ENCODE data around the gene DPAGT1. TPM values are rescaled to one million over a fixed set of nuclear protein-coding genes. Genes with fewer than 3 reads are reported as not detected.
A peak's percentile ranks its signal among the peaks of the same experiment; 100 is the strongest.

DPAGT1 gene
- total RNA-seq, 2 experiments from 2014 or later = 52.2 to 53.1 TPM

DNA sequence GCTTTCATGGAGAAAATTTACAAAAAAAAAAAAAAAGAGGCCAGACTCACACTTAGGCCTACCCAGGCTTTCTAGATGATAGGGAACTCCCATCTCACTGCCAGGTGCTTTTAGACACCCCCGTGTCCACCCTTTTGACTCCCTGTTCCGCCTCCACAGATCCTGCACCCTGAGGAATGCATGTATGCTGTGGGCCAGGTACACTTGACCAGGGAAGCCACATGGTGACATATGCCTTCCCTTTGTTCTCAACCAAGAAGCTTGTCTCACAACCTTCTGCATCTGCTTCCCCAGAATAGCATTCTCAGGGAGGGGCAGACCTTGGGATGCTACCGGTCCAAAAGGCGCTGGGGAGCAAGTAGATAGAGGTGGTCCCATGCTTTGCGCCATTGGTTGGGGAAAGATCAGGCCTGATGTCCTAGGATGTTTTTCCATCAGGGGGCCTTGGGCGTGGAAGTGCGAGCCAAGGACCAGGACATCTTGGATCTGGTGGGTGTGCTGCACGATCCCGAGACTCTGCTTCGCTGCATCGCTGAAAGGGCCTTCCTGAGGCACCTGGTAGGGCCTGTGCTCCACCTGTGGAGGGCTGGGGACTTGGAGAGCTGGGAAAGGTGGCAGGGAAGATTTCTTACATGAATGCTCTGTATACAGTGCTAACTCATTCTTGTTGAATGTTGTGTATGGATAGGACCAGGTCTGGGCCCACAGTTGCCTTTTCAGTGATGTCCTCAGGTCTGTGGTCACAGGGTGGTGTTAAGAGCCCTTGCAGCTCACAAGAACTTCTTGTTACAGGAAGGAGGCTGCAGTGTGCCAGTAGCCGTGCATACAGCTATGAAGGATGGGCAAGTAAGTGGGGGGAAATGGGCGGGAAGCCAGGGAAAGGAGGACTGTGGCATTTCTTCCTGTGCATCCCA, 9.4 kb downstream of the DPAGT1 start:
- intact Hi-C loops (cut with micrococcal nuclease) = no loop called here
- DNase-seq = no peak
- peak overlapping the region; percentile 92 for H3K4me3 Mint-ChIP-seq
- no peaks in the 10 kb centered on the region for H3K27me3 Mint-ChIP-seq (ENCODE audit: low read depth)
- H3K4me1 Mint-ChIP-seq (ENCODE audit: low read depth) = peaks cover 32% of the 10 kb centered on the region
- H3K36me3 Mint-ChIP-seq (ENCODE audit: low read depth) = peaks cover 44% of the 10 kb centered on the region
- H3K9me3 Mint-ChIP-seq = no peaks in the 10 kb centered on the region
- H3K27ac Mint-ChIP-seq = peak overlapping the region; percentile 44
- CTCF ChIA-PET = interaction anchor here (1.1 to 1.5 kb wide), 2 partner anchors 11 to 25 kb away, joined by 3 to 4 read pairs; no protein-coding TSS in a partner anchor

DNA sequence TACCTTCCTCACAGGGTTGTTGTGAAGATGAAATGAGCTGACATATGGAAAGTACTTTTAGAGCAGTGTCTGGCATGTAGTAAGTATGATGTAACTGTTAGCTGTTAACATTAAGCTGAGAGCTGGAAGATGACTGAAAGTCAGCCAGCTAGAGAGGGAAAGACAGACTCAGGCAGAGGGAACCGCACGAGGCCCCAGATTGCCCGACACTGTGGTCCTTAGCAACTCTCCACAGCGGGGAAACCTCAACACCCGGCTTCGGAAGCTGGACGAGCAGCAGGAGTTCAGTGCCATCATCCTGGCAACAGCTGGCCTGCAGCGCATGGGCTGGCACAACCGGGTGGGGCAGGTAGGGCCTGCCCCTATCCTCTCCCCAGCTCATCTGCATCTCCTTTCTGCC, 10.5 kb downstream of the DPAGT1 start:
- Mint-ChIP-seq H3K27me3 (ENCODE audit: low read depth) (no peaks in the 10 kb centered on the region), H3K27ac (no peak overlapping the region), H3K4me3 (no peak overlapping the region), H3K36me3 (ENCODE audit: low read depth) (peaks cover 38% of the 10 kb centered on the region), H3K4me1 (ENCODE audit: low read depth) (peaks cover 31% of the 10 kb centered on the region), H3K9me3 (no peaks in the 10 kb centered on the region)
- CTCF ChIA-PET = interaction anchor here (0.6 to 1.5 kb wide), 6 partner anchors 9 to 175 kb away, joined by 3 to 4 read pairs (median 3); no protein-coding TSS in a partner anchor
- DNase-seq = no peak
- intact Hi-C loops (cut with micrococcal nuclease) = no loop called here

DNA sequence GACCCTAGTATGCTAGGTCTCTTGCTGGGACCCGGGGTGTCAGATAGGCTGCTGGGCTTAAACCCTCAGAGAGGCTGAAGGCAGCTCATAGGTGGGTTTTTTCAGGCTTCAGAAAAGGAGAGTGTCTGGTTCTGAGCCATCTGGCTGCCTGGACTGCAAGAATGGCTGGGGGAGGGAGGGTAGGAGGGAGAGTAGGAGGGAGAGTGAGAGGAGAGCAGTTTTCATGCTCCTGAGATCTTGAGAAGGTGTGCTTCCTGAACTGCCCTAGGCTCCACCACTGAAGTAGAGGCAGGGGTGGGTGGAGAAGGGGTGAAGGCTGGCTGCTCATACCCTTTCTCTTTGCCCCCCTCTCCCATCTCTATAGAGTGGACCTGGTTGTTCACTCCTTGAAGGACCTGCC, 12.3 kb downstream of the DPAGT1 start:
- CTCF ChIA-PET = no interaction called here
- peaks cover 27% of the 10 kb centered on the region for H3K36me3 Mint-ChIP-seq (ENCODE audit: low read depth)
- no peak for DNase-seq
- no peaks in the 10 kb centered on the region for H3K9me3 Mint-ChIP-seq
- H3K27ac Mint-ChIP-seq = no peak overlapping the region
- no peak overlapping the region for H3K4me3 Mint-ChIP-seq
- intact Hi-C loops (cut with micrococcal nuclease) = no loop called here
- peaks cover 40% of the 10 kb centered on the region for H3K4me1 Mint-ChIP-seq (ENCODE audit: low read depth)
- H3K27me3 Mint-ChIP-seq (ENCODE audit: low read depth) = no peaks in the 10 kb centered on the region

DNA sequence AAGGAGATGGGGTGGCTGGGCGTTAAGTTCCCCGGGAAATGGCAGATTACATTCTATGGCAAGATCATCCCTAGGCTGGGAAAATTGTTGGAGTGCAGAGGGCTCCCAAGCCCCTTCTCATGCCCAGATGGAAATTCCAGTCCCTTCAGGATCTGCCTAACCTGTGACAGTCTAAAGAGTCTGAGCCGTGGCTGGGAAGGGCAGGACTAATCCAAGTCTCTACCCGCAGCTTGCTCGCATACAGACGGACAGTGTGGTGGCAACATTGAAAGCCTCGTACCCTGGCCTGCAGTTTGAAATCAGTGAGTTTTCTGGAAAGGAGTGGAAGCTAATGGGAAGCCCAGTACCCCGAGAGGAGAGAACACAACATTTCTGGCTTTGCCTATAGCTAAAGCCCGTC, 13.2 kb downstream of the DPAGT1 start:
- no peaks in the 10 kb centered on the region for H3K27me3 Mint-ChIP-seq (ENCODE audit: low read depth)
- DNase-seq = no peak
- intact Hi-C loops (cut with micrococcal nuclease) = no loop called here
- peaks cover 40% of the 10 kb centered on the region for H3K4me1 Mint-ChIP-seq (ENCODE audit: low read depth)
- H3K9me3 Mint-ChIP-seq = no peaks in the 10 kb centered on the region
- H3K36me3 Mint-ChIP-seq (ENCODE audit: low read depth) = peaks cover 18% of the 10 kb centered on the region
- no peak overlapping the region for H3K27ac Mint-ChIP-seq
- CTCF ChIA-PET = no interaction called here
- no peak overlapping the region for H3K4me3 Mint-ChIP-seq

DNA sequence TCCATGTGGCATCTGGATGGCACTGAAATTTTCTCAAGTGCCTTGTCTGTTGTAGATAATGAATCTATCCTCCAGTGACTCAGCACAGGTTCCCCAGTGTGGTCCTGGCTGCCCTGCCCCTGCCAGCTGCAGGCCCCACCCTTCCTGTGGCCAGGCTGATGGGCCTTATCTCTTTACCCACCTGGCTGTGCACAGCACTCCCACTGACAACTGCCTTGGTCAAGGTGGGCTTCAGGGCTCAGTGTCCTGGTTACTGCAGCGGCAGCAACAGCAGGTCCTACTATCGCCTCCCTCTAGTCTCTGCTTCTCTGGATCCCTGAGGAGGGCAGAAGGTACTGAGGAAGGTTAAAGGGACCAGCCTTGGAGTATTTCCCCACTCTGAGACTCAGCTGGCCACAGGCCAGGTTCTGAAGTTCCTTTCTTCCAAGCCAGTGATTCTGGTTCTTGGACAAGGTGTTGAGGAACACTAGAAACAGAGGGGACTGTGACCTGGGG, 13.9 kb downstream of the DPAGT1 start:
- Mint-ChIP-seq H3K36me3 (ENCODE audit: low read depth) (peaks cover 12% of the 10 kb centered on the region), H3K4me3 (no peak overlapping the region), H3K27ac (no peak overlapping the region), H3K4me1 (ENCODE audit: low read depth) (peaks cover 36% of the 10 kb centered on the region), H3K9me3 (no peaks in the 10 kb centered on the region), H3K27me3 (ENCODE audit: low read depth) (no peaks in the 10 kb centered on the region)
- CTCF ChIA-PET = no interaction called here
- no peak for DNase-seq
- intact Hi-C loops (cut with micrococcal nuclease) = no loop called here

DNA sequence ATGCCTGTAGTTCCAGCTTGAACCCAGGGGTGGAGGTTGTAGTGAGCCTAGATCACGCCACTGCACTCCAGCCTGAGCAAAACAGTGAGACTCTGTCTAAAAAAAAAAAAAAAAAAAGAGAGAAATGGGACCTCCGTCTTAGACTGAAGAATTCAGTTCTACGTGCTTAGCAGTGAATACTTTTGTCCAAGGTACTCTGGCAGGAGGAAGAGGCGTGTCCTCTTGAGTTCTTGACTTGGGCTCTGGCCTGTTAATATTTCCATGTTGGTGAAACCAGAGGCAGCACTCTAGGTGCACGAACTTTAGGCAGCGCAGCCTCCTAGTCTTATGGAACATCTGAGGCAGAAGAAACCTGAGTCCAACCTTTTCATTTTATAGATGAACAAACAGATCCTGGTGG, 14.5 kb downstream of the DPAGT1 start:
- CTCF ChIA-PET = interaction anchor here (0.7 kb wide), 1 partner anchor 104 kb away, joined by 3 read pairs; no protein-coding TSS in a partner anchor
- DNase-seq = no peak
- no peak overlapping the region for H3K27ac Mint-ChIP-seq
- H3K4me1 Mint-ChIP-seq (ENCODE audit: low read depth) = peaks cover 30% of the 10 kb centered on the region
- no peak overlapping the region for H3K4me3 Mint-ChIP-seq
- intact Hi-C loops (cut with micrococcal nuclease) = no loop called here
- H3K9me3 Mint-ChIP-seq = no peaks in the 10 kb centered on the region
- no peaks in the 10 kb centered on the region for H3K27me3 Mint-ChIP-seq (ENCODE audit: low read depth)
- peaks cover 6% of the 10 kb centered on the region for H3K36me3 Mint-ChIP-seq (ENCODE audit: low read depth)

DNA sequence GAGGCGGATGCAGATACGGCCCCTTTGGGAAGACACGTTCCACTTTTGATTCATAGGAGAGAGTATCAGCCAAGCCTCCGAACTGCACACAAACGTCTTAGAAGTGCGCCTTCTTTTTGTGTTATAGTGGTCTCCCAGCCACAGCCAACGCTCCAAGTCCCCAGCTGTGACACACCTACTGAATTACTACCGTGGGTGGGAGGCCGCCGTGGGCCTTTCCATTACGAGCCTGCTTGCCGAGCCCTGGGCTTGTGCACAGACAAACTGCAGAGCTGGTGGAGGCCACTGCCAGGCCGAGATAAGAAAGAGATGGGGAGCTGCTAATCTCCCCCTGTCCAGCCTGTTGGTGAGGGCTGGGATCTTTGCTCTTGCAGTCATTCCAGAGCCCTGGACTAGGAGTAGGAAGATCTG, 16.2 kb downstream of the DPAGT1 start:
- intact Hi-C loops (cut with micrococcal nuclease) = loop anchor here (1.0 to 2.0 kb wide), 4 partner anchors 10 to 22 kb away; partner anchors contain the start of genes C2CD2L, DPAGT1 and VPS11
- peak; percentile 48 for DNase-seq
- peaks cover 21% of the 10 kb centered on the region for H3K4me1 Mint-ChIP-seq (ENCODE audit: low read depth)
- no peaks in the 10 kb centered on the region for H3K27me3 Mint-ChIP-seq (ENCODE audit: low read depth)
- peaks cover 6% of the 10 kb centered on the region for H3K36me3 Mint-ChIP-seq (ENCODE audit: low read depth)
- peak overlapping the region; percentile 98 for H3K4me3 Mint-ChIP-seq
- CTCF ChIA-PET = interaction anchor here (0.8 to 2.1 kb wide), 6 partner anchors 9 to 236 kb away, joined by 3 to 8 read pairs (median 4); partner anchors contain the start of gene VPS11
- no peaks in the 10 kb centered on the region for H3K9me3 Mint-ChIP-seq
- H3K27ac Mint-ChIP-seq = peak overlapping the region; percentile 96

DNA sequence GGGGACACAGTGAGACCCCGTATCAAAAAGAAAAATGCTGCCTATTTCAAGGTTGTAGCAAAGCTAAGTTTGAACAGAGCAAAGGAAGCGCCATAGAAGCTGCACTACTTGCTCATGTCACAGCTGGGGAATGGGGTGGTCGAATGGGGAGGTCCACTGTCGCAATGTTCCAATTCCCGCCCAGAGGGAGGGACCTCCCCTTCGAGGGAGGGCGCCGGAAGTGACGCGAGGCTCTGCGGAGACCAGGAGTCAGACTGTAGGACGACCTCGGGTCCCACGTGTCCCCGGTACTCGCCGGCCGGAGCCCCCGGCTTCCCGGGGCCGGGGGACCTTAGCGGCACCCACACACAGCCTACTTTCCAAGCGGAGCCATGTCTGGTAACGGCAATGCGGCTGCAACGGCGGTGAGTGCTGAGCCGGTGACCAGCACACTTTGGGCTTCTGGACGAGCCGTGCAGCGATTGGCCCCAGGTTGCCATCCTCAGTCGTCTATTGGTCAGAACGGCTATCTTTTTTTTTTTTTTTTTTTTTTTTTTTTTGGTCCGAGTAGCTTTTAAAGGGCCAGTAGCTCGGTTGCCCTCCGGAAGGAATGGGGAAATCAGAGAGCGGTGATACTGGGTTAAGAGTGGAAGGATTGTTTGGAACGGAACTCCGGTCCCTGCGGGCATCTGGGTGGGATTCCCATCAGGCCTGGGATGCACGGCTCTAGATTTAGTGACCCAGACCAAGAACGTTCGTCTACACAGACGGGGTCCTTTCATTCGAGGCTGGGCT, 16.8 kb downstream of the DPAGT1 start, which contains the start of gene HMBS:
Gene HMBS, plus strand, starts transcription at position 219 of the 774 bp plus-strand sequence. Its CDS starts 153 bp downstream, at position 372.
- H3K9me3 Mint-ChIP-seq = no peaks in the 10 kb centered on the region
- H3K4me1 Mint-ChIP-seq (ENCODE audit: low read depth) = peaks cover 21% of the 10 kb centered on the region
- CTCF ChIA-PET = interaction anchor here (0.9 to 2.1 kb wide), 6 partner anchors 10 to 236 kb away, joined by 3 to 8 read pairs (median 4); partner anchors contain the start of gene VPS11
- H3K27me3 Mint-ChIP-seq (ENCODE audit: low read depth) = no peaks in the 10 kb centered on the region
- peak within 1 kb of the TSS; percentile 96 for H3K27ac Mint-ChIP-seq
- peaks cover 6% of the 10 kb centered on the region for H3K36me3 Mint-ChIP-seq (ENCODE audit: low read depth)
- H3K4me3 Mint-ChIP-seq = peak within 1 kb of the TSS; percentile 98
- intact Hi-C loops (cut with micrococcal nuclease) = loop anchor here (1.0 to 2.0 kb wide), 6 partner anchors 10 to 55 kb away; partner anchors contain the start of genes C2CD2L, DPAGT1, HYOU1 and SLC37A4
- peak; percentile 94 for DNase-seq

DNA sequence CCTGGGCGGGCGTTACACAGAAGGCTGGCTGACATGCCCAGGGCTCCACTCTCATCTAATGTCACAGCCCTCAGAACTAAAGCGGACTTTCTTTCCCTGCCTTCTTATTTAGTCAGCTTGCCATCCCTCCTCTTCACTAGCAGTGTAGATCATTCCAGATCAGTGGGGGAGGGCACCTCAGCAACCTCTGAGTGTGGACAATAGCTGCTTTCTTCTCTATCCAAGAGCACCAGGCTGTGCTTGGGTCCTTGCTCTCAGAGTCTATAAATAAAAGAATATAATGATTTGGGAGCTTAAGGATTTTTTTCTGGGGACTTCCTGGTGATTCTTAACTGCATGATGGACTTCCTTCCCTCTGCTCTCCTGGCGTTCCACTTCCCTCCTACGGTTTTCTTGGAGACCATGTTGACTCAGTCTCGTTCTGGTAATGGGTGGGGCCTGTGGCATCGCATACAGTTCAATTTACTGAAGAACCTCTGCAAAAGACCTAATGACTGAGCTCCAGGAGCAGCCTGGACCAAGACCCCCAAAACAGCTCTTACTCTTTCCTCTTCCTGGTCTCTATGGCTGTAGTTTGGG, 19.9 kb downstream of the DPAGT1 start:
- H3K36me3 Mint-ChIP-seq (ENCODE audit: low read depth) = peaks cover 7% of the 10 kb centered on the region
- H3K4me3 Mint-ChIP-seq = no peak overlapping the region
- H3K27me3 Mint-ChIP-seq (ENCODE audit: low read depth) = no peaks in the 10 kb centered on the region
- CTCF ChIA-PET = interaction anchor here (1.0 to 1.6 kb wide), 2 partner anchors 10 to 14 kb away, joined by 4 to 5 read pairs; partner anchors contain the start of gene VPS11
- intact Hi-C loops (cut with micrococcal nuclease) = no loop called here
- no peak overlapping the region for H3K27ac Mint-ChIP-seq
- no peaks in the 10 kb centered on the region for H3K9me3 Mint-ChIP-seq
- DNase-seq = no peak
- H3K4me1 Mint-ChIP-seq (ENCODE audit: low read depth) = peaks cover 17% of the 10 kb centered on the region

DNA sequence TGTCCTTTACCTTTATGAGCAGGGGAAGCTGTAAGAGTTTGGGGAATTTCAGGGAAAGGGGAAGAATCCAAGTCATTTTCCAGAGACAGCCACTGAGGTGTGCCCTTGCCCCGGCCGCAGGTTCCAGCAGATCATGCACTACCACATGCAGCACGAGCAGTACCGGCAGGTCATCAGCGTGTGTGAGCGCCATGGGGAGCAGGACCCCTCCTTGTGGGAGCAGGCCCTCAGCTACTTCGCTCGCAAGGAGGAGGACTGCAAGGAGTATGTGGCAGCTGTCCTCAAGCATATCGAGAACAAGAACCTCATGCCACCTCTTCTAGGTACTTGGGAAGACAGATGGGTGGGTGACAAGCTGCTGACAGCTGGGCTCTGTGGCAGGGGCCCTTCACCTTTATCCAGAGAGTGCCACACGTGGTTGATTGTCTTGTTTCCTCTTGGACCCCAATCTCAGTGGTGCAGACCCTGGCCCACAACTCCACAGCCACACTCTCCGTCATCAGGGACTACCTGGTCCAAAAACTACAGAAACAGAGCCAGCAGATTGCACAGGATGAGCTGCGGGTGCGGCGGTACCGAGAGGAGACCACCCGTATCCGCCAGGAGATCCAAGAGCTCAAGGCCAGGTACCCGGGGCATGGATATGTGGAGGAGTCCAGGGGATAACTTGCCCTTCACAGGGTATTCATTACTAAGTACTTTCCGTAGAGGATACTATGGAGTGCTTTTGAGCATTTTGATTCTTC, 22.8 kb downstream of the DPAGT1 start:
- H3K27ac Mint-ChIP-seq = no peak overlapping the region
- CTCF ChIA-PET = no interaction called here
- H3K9me3 Mint-ChIP-seq = no peaks in the 10 kb centered on the region
- intact Hi-C loops (cut with micrococcal nuclease) = no loop called here
- no peaks in the 10 kb centered on the region for H3K27me3 Mint-ChIP-seq (ENCODE audit: low read depth)
- DNase-seq = no peak
- H3K4me1 Mint-ChIP-seq (ENCODE audit: low read depth) = no peaks in the 10 kb centered on the region
- H3K36me3 Mint-ChIP-seq (ENCODE audit: low read depth) = peaks cover 8% of the 10 kb centered on the region
- no peak overlapping the region for H3K4me3 Mint-ChIP-seq

DNA sequence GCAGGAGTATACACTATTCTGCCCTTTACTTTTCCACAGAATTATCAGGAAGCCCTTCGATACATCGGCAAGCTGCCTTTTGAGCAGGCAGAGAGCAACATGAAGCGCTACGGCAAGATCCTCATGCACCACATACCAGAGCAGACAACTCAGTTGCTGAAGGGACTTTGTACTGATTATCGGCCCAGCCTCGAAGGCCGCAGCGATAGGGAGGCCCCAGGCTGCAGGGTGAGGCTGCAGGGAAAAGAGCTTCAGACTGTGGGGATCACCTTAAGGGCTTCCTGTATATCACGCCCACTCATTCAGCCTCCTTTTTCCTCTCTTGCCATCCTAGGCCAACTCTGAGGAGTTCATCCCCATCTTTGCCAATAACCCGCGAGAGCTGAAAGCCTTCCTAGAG, 23.8 kb downstream of the DPAGT1 start:
- H3K36me3 Mint-ChIP-seq (ENCODE audit: low read depth) = peaks cover 11% of the 10 kb centered on the region
- H3K9me3 Mint-ChIP-seq = no peaks in the 10 kb centered on the region
- H3K4me3 Mint-ChIP-seq = no peak overlapping the region
- no peaks in the 10 kb centered on the region for H3K27me3 Mint-ChIP-seq (ENCODE audit: low read depth)
- no peak overlapping the region for H3K27ac Mint-ChIP-seq
- intact Hi-C loops (cut with micrococcal nuclease) = no loop called here
- no peaks in the 10 kb centered on the region for H3K4me1 Mint-ChIP-seq (ENCODE audit: low read depth)
- no peak for DNase-seq
- CTCF ChIA-PET = no interaction called here
